A673 (cell line): ENCODE data around the gene LRP1. TPM values are rescaled to one million over a fixed set of nuclear protein-coding genes. Genes with fewer than 3 reads are reported as not detected.

Source experiments
- BruUV-seq: library from RNA; stranded (reverse); fragments of 400-500 nt; replicated peaks from 2 replicates; lab custom pipeline; 2021; lab: Mats Ljungman, UMichigan
- CTCF ChIA-PET: fragments of 300-600 bp; sonication (Branson Sonifier 250); formaldehyde crosslinking; loops from one replicate; lab custom pipeline; 2022; ENCODE audit warnings: antibody characterized with exemption; lab: Charles Lee
- POLR2A ChIA-PET: fragments of 300-600 bp; sonication (Branson Sonifier 250); formaldehyde crosslinking; loops from one replicate; lab custom pipeline; 2022; ENCODE audit warnings: antibody characterized with exemption; ENCODE audit not compliant: low non-redundant PET; lab: Charles Lee
- DNase-seq: peaks from one replicate; pipeline ENCODE4 v3.0.0-alpha.2; 2015; ENCODE audit warnings: low spot score
- H3K27ac ChIP-seq: fragments of 200-600 bp; sonication (generic); 2 replicates; pipeline ENCODE4 v1.5.1; 2016; ENCODE audit warnings: mixed run types, low read depth, mild to moderate bottlenecking, mixed read lengths, antibody characterized with exemption, low read length; ENCODE audit not compliant: poor library complexity, severe bottlenecking
- H3K27me3 ChIP-seq: fragments of 200-600 bp; sonication (generic); replicated peaks from 2 replicates; pipeline ENCODE4 v1.6.1; 2017; ENCODE audit warnings: mixed run types, low read depth, mild to moderate bottlenecking, mixed read lengths, antibody characterized with exemption, low read length; ENCODE audit not compliant: insufficient read depth, poor library complexity
- H3K36me3 ChIP-seq: fragments of 200-600 bp; sonication (generic); 2 replicates; pipeline ENCODE4 v1.6.1; 2016; ENCODE audit warnings: mixed run types, mild to moderate bottlenecking, mixed read lengths, antibody characterized with exemption, low read length; ENCODE audit not compliant: insufficient read depth, poor library complexity, severe bottlenecking
- H3K4me1 ChIP-seq: fragments of 200-600 bp; sonication (generic); 2 replicates; pipeline ENCODE4 v1.6.1; 2017; ENCODE audit warnings: mixed run types, mild to moderate bottlenecking, mixed read lengths, antibody characterized with exemption, low read length; ENCODE audit not compliant: insufficient read depth, poor library complexity, severe bottlenecking
- H3K4me3 ChIP-seq: fragments of 200-600 bp; sonication (generic); 2 replicates; pipeline ENCODE4 v1.5.1; 2016; ENCODE audit warnings: low read depth, mixed run types, mild to moderate bottlenecking, mixed read lengths, low read length; ENCODE audit not compliant: poor library complexity, severe bottlenecking
- H3K9me3 ChIP-seq: fragments of 200-600 bp; sonication (generic); 2 replicates; pipeline ENCODE4 v1.6.1; 2016; ENCODE audit warnings: mixed run types, low read depth, mild to moderate bottlenecking, mixed read lengths, antibody characterized with exemption, low read length; ENCODE audit not compliant: poor library complexity, severe bottlenecking
- EZH2 ChIP-seq: fragments of 200-600 bp; sonication (generic); IDR thresholded peaks from 2 replicates; pipeline ENCODE4 v1.6.1; 2017; ENCODE audit warnings: borderline replicate concordance, low read depth, mild to moderate bottlenecking, mixed read lengths, antibody characterized with exemption, low read length; ENCODE audit not compliant: poor library complexity, severe bottlenecking
- intact Hi-C: fragments of 100-400 bp; cut with micrococcal nuclease; formaldehyde crosslinking; loops from one replicate; pipeline ENCODE4 v1.10.0; 2022; ENCODE audit not compliant: unreplicated experiment
- total RNA-seq: library from RNA; stranded (reverse); gene quantifications from 2 replicates; pipeline ENCODE4 v1.2.3, GENCODE V29; 2021
- TF ChIP-seq, protein P1 (sequence below): fragments of 300-800, 200-600 bp; sonication (generic); conservative IDR thresholded peaks from 2 replicates; pipeline ENCODE4 v1.5.1; 2017; ENCODE audit warnings: low read depth, mild to moderate bottlenecking, antibody characterized with exemption, low read length, moderate library complexity, mixed read lengths

The LRP1 gene
- total RNA-seq, 1 experiment from 2014 or later = 31.0 TPM

DNA sequence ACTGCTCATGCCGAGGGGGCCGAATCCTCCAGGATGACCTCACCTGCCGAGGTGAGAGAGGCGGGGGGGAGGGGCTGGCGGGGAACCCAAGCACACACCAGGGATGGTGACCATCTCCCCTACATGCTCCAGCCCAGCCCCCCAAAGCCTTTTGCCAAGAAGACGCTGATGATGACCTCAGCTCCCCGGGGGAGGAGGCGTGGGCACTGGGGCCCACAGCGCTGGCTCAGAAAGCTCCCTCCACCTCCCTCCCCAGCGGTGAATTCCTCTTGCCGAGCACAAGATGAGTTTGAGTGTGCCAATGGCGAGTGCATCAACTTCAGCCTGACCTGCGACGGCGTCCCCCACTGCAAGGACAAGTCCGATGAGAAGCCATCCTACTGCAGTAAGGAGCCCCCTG, 64.6 kb downstream of the LRP1 start:
- intact Hi-C loops = no loop called here
- no peak for DNase-seq
- no TSS peak for BruUV-seq
- no peaks in the 10 kb centered on the region for H3K27me3 ChIP-seq
- ChIA-PET CTCF (no interaction called here), POLR2A (no interaction called here)
- no peak overlapping the region for H3K4me3 ChIP-seq
- H3K27ac ChIP-seq = no peak overlapping the region
- TF ChIP-seq, protein P1, sequence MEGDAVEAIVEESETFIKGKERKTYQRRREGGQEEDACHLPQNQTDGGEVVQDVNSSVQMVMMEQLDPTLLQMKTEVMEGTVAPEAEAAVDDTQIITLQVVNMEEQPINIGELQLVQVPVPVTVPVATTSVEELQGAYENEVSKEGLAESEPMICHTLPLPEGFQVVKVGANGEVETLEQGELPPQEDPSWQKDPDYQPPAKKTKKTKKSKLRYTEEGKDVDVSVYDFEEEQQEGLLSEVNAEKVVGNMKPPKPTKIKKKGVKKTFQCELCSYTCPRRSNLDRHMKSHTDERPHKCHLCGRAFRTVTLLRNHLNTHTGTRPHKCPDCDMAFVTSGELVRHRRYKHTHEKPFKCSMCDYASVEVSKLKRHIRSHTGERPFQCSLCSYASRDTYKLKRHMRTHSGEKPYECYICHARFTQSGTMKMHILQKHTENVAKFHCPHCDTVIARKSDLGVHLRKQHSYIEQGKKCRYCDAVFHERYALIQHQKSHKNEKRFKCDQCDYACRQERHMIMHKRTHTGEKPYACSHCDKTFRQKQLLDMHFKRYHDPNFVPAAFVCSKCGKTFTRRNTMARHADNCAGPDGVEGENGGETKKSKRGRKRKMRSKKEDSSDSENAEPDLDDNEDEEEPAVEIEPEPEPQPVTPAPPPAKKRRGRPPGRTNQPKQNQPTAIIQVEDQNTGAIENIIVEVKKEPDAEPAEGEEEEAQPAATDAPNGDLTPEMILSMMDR = no peak
- no peak for TF ChIP-seq EZH2
- H3K4me1 ChIP-seq = peaks cover 11% of the 10 kb centered on the region
- H3K36me3 ChIP-seq = peaks cover 10% of the 10 kb centered on the region
- H3K9me3 ChIP-seq = no peaks in the 10 kb centered on the region

DNA sequence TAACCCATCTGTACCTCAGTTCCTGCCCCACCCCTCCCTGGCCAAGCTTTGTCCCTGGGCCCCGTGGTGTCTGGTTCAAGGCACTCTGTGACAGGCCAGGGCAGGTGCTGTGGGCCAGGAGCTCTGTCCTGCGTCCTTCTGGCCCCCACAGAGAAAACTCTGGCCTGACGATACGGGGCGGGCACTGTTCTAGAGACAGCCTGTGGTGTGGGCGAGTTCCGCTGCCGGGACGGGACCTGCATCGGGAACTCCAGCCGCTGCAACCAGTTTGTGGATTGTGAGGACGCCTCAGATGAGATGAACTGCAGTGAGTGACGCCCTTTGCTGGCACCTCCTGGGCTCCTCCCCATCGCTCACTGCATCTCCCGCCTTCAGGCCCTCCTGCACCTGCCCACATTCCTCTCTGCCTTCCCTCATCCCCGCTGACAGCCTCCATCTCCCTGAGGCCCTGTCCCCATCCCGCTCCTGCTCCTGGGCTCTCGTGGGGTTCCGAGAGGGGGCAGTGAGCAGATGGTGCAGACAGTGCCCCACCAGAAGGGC, 65.5 kb downstream of the LRP1 start:
- no peak for TF ChIP-seq EZH2
- TF ChIP-seq, protein P1 = no peak
- intact Hi-C loops = no loop called here
- ChIA-PET POLR2A (no interaction called here), CTCF (no interaction called here)
- Histone ChIP-seq H3K27me3 (no peaks in the 10 kb centered on the region), H3K27ac (no peak overlapping the region), H3K36me3 (peaks cover 10% of the 10 kb centered on the region), H3K9me3 (no peaks in the 10 kb centered on the region), H3K4me3 (no peak overlapping the region), H3K4me1 (peaks cover 11% of the 10 kb centered on the region)
- no peak for DNase-seq
- no TSS peak for BruUV-seq

- ChIA-PET CTCF (no interaction called here), POLR2A (no interaction called here)
- no TSS peak for BruUV-seq
- peaks cover 10% of the 10 kb centered on the region for H3K36me3 ChIP-seq
- H3K9me3 ChIP-seq = no peaks in the 10 kb centered on the region
- peaks cover 11% of the 10 kb centered on the region for H3K4me1 ChIP-seq
- no peaks in the 10 kb centered on the region for H3K27me3 ChIP-seq
- H3K4me3 ChIP-seq = no peak overlapping the region
- no peak for DNase-seq
- no peak for TF ChIP-seq EZH2
- TF ChIP-seq, protein P1 = no peak
- no peak overlapping the region for H3K27ac ChIP-seq
- intact Hi-C loops = no loop called here
These were observed 66.0 kb downstream of the LRP1 start for GRCh38 chr12:57194253-57194652.
